ENCODE results near the gene ID3.

ID3 gene

DNA sequence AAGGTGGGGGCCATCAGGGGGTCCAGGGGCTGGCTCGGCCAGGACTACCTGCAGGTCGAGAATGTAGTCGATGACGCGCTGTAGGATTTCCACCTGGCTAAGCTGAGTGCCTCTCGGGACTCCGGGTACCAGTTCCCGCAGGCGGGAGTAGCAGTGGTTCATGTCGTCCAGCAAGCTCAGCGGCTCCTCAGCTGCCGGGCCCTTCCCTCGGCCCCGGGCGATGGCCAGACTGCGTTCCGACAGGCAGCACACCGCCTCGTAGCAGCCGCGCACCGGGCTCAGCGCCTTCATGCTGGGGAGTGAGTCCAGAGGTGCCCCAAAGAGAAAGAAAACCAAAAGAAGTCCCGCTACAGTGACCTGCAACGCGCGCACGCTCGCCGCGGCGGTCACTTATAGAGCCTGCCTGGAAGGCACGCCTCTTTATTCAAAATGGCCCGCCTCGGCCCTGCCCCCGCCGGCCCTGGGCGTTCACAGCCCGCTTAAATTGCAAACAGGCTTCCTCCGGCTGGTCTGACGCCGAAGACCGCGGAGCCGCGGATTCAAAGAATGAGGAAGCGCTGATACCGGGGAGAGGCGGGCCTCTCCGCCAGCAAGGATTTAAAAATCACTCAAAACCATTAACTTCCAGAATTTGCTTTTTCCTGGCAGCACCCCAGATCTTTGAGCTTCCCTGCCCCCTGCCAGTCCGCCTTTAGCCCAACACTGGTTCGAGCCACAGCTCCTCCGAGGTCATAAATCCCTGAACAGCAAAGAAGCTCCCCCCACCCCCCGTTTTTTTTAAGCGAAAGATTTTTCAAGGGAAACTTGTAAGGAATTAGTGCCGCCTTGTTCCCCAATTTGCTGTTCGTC is at the start of gene ID3:
Gene ID3 (minus strand): TSS at position 366 of the 849 bp plus-strand sequence. CDS start 75 bp downstream, at position 291.
- peak; percentile 97 for DNase-seq

GRCh38 chr1:23607944-23608343 is 48.6 kb upstream of the ID3 start:
- DNase-seq: no peak

DNA sequence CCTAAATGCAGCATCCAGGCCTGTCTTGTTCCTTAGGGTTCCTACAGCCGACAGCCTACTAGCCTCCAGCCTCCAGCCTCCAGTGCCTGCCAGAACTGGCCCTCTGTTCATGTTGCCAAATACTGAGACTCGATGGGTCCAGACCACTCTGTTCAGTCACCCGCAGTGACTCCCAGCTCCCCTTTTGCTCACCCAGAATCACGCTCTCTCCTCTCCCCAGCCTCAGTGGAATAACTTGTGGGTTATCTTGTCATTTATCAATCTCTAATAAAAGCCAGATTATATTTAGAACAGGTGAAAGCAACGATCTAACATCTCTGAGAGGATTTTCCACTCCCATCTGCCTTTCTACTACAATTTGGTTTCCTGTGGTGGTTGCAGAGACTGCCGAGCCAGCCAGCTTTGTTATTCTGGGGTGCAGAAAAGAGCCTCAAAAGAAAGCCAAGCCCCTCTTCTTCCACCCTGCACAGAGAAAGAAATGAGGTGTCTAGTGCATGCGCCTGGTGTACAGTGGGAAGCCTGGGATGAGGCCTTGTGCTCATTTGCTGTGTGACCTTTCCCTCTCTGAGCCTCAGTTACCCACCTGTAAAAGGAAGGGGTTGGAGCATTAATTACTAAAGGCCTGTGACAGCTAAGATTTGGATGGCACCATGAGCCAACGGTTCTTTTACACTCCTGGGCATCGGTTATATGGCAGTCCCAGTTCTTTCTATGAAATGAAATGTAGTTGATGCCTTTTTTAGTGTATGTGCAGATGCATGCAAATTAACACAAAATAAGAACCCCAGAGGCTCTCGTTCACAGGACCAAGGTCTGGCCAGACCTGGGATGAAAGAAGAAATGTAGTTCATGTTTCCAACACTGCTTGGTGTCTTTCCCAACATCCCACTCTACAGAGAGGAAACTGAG is 42.9 kb upstream of the ID3 start:
- no peak for DNase-seq

GRCh38 chr1:23601135-23601967 is 42.0 kb upstream of the ID3 start:
- no peak for DNase-seq

DNA sequence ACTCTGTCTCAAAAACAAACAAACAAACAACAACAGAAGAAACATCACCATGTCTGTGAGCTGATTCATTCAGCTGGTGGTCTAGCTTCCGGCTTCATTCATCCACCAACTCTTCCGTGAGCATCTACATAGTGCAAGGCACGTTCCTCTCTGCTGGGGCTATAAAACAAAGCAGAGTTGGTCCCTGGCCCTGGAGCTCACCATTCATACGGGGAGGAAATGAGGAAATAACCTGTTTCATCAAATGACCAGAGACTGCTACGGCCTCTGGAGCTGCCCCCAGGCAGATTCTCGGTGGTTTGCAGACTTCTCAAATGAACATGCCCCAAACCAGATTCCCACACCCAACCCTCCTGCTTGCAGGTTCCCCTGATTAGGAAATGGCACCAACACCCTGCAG is 41.0 kb upstream of the ID3 start:
- DNase-seq: no peak

GRCh38 chr1:23599125-23599524 is 39.8 kb upstream of the ID3 start:
- no peak for DNase-seq

DNA sequence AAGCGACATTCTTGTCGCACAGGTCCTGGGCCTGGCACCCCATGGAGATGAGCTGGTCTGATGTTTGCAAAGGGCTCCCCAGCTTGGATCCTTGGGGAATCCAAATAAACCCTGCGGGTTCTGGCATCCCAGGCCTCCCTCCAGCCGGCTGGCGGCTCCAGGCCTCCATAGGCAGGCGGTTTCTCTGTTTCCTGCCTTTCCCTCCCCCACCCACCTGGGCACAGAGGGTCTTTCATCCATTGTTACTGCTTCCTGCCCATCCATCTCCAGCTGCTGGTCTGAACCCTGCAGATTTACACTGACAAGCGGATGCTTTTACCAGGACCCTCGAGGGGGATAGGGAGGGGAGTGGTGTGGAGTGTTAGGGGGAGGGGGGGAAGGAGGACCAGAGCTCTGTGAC is 39.1 kb upstream of the ID3 start:
- no peak for DNase-seq

- no peak for DNase-seq
These were observed 38.5 kb upstream of the ID3 start for GRCh38 chr1:23597635-23598388.

- no peak for DNase-seq
These were observed 37.4 kb upstream of the ID3 start for GRCh38 chr1:23596382-23597358.

DNA sequence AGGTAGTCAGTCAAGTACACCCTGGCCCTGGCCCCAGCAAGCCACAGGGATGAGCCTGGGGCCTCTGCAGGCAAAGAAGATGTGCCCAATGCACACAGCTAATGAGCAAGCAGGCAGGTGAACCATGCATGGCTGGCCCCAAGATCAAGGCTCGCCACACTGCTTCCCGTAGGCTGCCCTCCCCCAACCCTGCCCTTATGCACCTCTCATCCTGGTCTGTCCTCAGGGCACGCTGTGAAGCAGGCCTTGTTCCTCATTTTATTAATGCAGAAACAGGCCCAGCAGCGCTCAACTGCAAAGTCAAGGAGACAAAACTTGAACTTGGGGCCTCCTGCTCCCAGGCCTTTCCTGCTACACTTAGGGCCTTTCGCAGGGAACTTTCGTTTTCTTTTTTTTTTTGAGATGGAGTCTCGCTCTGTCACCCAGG is 35.6 kb upstream of the ID3 start:
- DNase-seq: no peak

DNA sequence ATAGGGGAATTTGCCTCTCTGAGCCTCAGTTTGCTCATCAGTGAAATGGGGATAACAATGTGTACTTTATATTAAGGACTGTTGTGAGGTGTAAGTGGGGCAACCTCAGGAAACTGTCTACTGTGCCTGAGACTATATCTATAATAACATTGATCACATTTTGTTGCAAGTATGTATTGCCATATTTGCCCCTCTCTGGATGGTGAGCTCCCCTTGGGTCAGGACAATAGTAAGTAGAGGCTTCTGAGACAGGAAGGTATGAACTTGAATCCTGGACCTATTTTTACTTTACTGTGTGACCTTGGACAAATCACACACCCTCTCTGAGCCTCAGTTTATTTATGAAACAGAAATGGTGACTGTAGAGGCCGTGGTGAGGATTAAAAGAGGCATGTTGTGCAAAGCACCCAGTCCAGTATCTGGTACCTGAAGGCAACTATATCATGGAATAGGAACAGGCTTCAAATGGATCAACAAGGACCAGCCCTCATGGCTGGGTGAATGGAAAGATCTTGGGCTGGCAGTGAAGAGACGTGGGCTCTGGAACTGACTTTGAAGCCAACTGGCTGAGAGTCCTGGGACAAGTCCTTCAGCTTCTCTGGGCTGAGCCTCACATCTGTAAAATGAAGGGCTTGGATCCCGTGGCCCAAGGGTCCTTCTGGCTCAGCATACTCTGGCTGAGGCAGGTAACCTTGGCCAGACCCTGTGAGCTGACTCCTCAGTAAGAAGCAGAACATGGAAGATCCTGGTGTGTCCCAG is 35.0 kb upstream of the ID3 start:
- no peak for DNase-seq

GRCh38 chr1:23593556-23594148 is 34.4 kb upstream of the ID3 start:
- peak; percentile 31 for DNase-seq

- no peak for DNase-seq
These were observed 33.8 kb upstream of the ID3 start for GRCh38 chr1:23593042-23593521.

DNA sequence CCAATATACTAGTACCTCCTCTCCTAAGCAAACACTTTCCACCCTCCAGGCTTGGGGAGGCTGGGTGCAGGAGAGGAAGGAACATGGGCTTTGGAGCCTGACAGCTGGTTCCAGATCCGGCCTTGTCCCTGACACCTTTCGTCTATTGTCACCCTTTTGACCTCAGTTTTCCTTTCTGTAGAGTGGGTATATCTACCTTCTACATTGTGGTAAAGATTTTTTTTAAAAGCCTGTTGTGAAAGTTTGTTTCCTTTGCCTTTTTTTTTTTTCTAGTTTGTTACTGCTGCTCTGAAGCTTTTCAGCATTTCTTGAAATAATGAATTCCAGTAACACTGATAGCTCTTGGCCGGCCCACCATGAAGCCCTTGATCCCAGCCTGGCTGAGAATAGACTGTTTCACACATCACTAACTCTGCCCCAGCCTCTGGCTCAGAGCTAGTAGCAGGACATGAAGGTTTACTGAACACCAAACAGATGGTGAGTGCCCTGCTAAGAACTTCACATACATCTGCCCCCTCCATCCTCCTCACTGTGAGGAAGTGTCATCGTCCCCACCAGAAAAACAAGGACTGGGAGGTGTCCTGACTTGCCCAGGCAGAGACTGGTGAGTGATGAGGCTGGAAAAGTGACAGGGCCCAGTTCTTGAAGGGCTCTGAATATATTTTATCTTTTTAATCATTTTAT is 33.0 kb upstream of the ID3 start:
- DNase-seq: no peak

GRCh38 chr1:23591460-23592208 is 32.3 kb upstream of the ID3 start:
- DNase-seq: no peak

- no peak for DNase-seq
These were observed 30.9 kb upstream of the ID3 start for GRCh38 chr1:23590058-23590783.

DNA sequence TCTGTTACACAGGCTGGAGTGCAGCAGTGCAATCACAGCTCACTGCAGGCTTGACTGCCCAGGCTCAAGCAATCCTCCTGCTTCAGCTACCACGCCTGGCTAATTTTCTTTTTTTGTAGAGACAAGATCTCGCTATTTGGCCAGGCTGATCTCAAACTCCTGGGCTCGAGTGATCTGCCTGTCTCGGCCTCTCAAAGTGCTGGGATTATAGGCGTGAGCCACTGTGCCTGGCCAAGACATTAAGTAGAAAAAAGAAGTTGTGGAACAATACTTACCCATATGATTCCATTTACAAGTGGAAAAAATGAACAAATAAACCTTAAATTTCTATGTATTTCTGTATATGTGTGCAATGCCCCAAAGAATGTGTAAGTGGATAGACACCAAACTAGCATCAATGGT is 30.3 kb upstream of the ID3 start:
- no peak for DNase-seq
